HEK293T (cell line): ENCODE measurements around the gene SLC26A8.
"Not testable (repeated sequence)": the region's sequence is repeated elsewhere in the genome, so short reads cannot be mapped to it uniquely, and the experiment has no call there.

Experiments
- CTCF ChIA-PET: fragments of 350-600 bp; formaldehyde crosslinking; extraction: SDS; loops from one replicate; lab custom pipeline; 2021; ENCODE audit warnings: antibody characterized with exemption, inconsistent platforms; lab: Yijun Ruan, JAX
- POLR2A ChIA-PET: fragments of 350-600 bp; formaldehyde crosslinking; extraction: SDS; loops from one replicate; lab custom pipeline; 2020; ENCODE audit warnings: antibody characterized with exemption, inconsistent platforms; lab: Yijun Ruan, JAX
- DNase-seq: peaks from one replicate; pipeline ENCODE4 v3.0.0; 2012; ENCODE audit warnings: mixed read lengths; ENCODE audit errors: extremely low spot score
- ARNT ChIP-seq: fragments of 450-650 bp; IDR thresholded peaks from 2 replicates; pipeline ENCODE4 v1.6.1; 2017; ENCODE audit warnings: mild to moderate bottlenecking
- BHLHE40 ChIP-seq: fragments of 450-650 bp; IDR thresholded peaks from 2 replicates; pipeline ENCODE4 v1.6.1; 2016; ENCODE audit warnings: mild to moderate bottlenecking, moderate library complexity, borderline replicate concordance
- CTBP1 ChIP-seq: fragments of 450-650 bp; IDR thresholded peaks from 2 replicates; pipeline ENCODE4 v1.6.1; 2016; ENCODE audit warnings: borderline replicate concordance
- ELF4 ChIP-seq: fragments of 450-650 bp; IDR thresholded peaks from 2 replicates; pipeline ENCODE4 v1.6.1; 2017; ENCODE audit warnings: antibody characterized with exemption
- FOXA1 ChIP-seq: fragments of 450-650 bp; IDR thresholded peaks from 2 replicates; pipeline ENCODE4 v1.6.1; 2016; ENCODE audit warnings: mild to moderate bottlenecking
- FOXK2 ChIP-seq: fragments of 450-650 bp; IDR thresholded peaks from 2 replicates; pipeline ENCODE4 v1.6.1; 2016; ENCODE audit warnings: mild to moderate bottlenecking
- FOXM1 ChIP-seq: fragments of 450-650 bp; IDR thresholded peaks from 2 replicates; pipeline ENCODE4 v1.6.1; 2017; ENCODE audit warnings: mild to moderate bottlenecking, borderline replicate concordance
- HDGF ChIP-seq: fragments of 450-650 bp; IDR thresholded peaks from 2 replicates; pipeline ENCODE4 v1.6.1; 2017; ENCODE audit warnings: antibody characterized with exemption, borderline replicate concordance
- L3MBTL2 ChIP-seq: fragments of 450-650 bp; conservative IDR thresholded peaks from 2 replicates; pipeline ENCODE4 v1.6.1; 2016; ENCODE audit warnings: mild to moderate bottlenecking
- LEF1 ChIP-seq: fragments of 450-650 bp; IDR thresholded peaks from 2 replicates; pipeline ENCODE4 v1.6.1; 2017; ENCODE audit warnings: mild to moderate bottlenecking, borderline replicate concordance
- NFRKB ChIP-seq: fragments of 450-650 bp; IDR thresholded peaks from 2 replicates; pipeline ENCODE4 v1.6.1; 2016; ENCODE audit warnings: mild to moderate bottlenecking, moderate library complexity
- PKNOX1 ChIP-seq: fragments of 450-650 bp; IDR thresholded peaks from 2 replicates; pipeline ENCODE4 v1.6.1; 2016
- SP1 ChIP-seq: fragments of 450-650 bp; IDR thresholded peaks from 2 replicates; pipeline ENCODE4 v1.6.1; 2017
- SUZ12 ChIP-seq: fragments of 450-650 bp; IDR thresholded peaks from 2 replicates; pipeline ENCODE4 v1.6.1; 2016; ENCODE audit warnings: mild to moderate bottlenecking
- TARDBP ChIP-seq: fragments of 450-650 bp; IDR thresholded peaks from 2 replicates; pipeline ENCODE4 v1.6.1; 2016
- ZNF384 ChIP-seq: fragments of 450-650 bp; IDR thresholded peaks from 2 replicates; pipeline ENCODE4 v1.6.1; 2016

The SLC26A8 gene

GRCh38 chr6:35911871-35912653 is 112.4 kb downstream of the SLC26A8 start:
- CTCF ChIA-PET = interaction anchor here (0.7 kb wide), 1 partner anchor 1481 kb away, joined by 4 read pairs; no protein-coding TSS in a partner anchor
- POLR2A ChIA-PET = interaction anchor here (0.8 kb wide), 1 partner anchor 9 kb away, joined by 3 read pairs; no protein-coding TSS in a partner anchor
- TF ChIP-seq ARNT (no peak), LEF1 (no peak), L3MBTL2 (no peak), HDGF (no peak), ZNF384 (no peak), FOXA1 (no peak)

GRCh38 chr6:35909571-35909970 is 114.9 kb downstream of the SLC26A8 start:
- CTCF ChIA-PET, POLR2A ChIA-PET, DNase-seq: not testable (repeated sequence)

More at GRCh38 chr6:35911871-35912653, 112.4 kb downstream of the SLC26A8 start:
- DNase-seq = no peak

GRCh38 chr6:35908753-35909401 is 115.6 kb downstream of the SLC26A8 start:
- POLR2A ChIA-PET, CTCF ChIA-PET, DNase-seq: not testable (repeated sequence)

- no peak for DNase-seq
- ChIA-PET POLR2A (no interaction called here), CTCF (interaction anchor here (0.7 kb wide), 1 partner anchor 355 kb away, joined by 3 read pairs; no protein-coding TSS in a partner anchor)
- TF ChIP-seq CTBP1 = no peak
- no peak for TF ChIP-seq TARDBP
- TF ChIP-seq BHLHE40 = no peak
These were observed 116.7 kb downstream of the SLC26A8 start for GRCh38 chr6:35907750-35908149.

GRCh38 chr6:35906499-35906846 is 118.0 kb downstream of the SLC26A8 start:
- no peak for TF ChIP-seq SP1
- DNase-seq = no peak
- ChIA-PET POLR2A (no interaction called here), CTCF (no interaction called here)

GRCh38 chr6:35905841-35906498 is 118.5 kb downstream of the SLC26A8 start:
- TF ChIP-seq HDGF = no peak
- no peak for TF ChIP-seq TARDBP
- no peak for TF ChIP-seq ELF4
- no peak for TF ChIP-seq L3MBTL2
- no peak for TF ChIP-seq SP1
- no peak for TF ChIP-seq FOXK2
- TF ChIP-seq ZNF384 = no peak
- TF ChIP-seq SUZ12 = no peak
- TF ChIP-seq NFRKB = no peak
- TF ChIP-seq ARNT = no peak
- no peak for TF ChIP-seq PKNOX1
- no peak for TF ChIP-seq LEF1
- no peak for TF ChIP-seq FOXA1
- no peak for TF ChIP-seq FOXM1
- ChIA-PET POLR2A (no interaction called here), CTCF (no interaction called here)
- DNase-seq = no peak

GRCh38 chr6:35905141-35905785 is 119.2 kb downstream of the SLC26A8 start:
- POLR2A ChIA-PET = no interaction called here
- CTCF ChIA-PET = no interaction called here
- TF ChIP-seq HDGF = no peak
- no peak for TF ChIP-seq SUZ12
- TF ChIP-seq NFRKB = no peak
- no peak for DNase-seq

GRCh38 chr6:35903679-35904078 is 120.8 kb downstream of the SLC26A8 start:
- CTCF ChIA-PET = interaction anchor here (0.7 kb wide), 1 partner anchor 129 kb away, joined by 10 read pairs; no protein-coding TSS in a partner anchor
- TF ChIP-seq FOXM1 (no peak), ELF4 (no peak), SP1 (no peak), TARDBP (no peak), FOXK2 (no peak), L3MBTL2 (no peak), LEF1 (no peak)
- no peak for DNase-seq
- POLR2A ChIA-PET = no interaction called here
